ENCODE results near the gene CCDC3. TPM values are rescaled to one million over a fixed set of nuclear protein-coding genes. Genes with fewer than 3 reads are reported as not detected.

The CCDC3 gene
- total RNA-seq, 1 experiment from 2014 or later, result 2.8 TPM

DNA sequence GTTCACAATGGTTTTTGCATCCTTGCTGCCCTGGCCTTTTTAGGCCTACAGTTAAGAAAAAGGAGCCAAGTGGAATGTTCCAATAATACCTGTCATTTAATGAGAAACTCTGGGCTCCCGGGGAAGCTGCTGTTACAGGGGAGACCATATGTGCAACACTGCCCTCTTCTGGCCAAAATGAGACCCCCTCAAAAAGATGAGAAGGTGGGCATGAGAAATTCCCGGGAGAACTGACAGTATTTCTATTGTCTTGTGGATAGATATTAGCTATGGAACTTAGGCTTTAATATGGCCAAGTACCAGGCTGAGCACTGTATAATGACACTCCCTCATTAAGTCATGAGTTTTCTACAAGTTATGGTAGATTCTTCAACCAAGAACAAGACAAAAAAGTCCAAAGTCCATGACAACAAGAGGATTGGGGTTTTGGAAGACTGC is 99.4 kb downstream of the CCDC3 start:
- BruUV-seq (replicated peaks), result no TSS peak
- H3K9me3 ChIP-seq (ENCODE audit: low read depth, low read length, poor library complexity, severe bottlenecking), result no peaks in the 10 kb centered on the region
- no peaks in the 10 kb centered on the region for H3K27me3 ChIP-seq (replicated peaks; ENCODE audit: insufficient read depth, low read depth, low read length, poor library complexity)
- H3K4me1 ChIP-seq (ENCODE audit: insufficient read depth, low read length, poor library complexity, severe bottlenecking), result no peaks in the 10 kb centered on the region
- peak; percentile 81 for DNase-seq (ENCODE audit: low spot score)
- intact Hi-C loops (cut with micrococcal nuclease; ENCODE audit: unreplicated experiment), result loop anchor here (2.0 to 10.0 kb wide), 3 partner anchors 173 to 637 kb away; no protein-coding TSS in a partner anchor
- no peak overlapping the region for H3K27ac ChIP-seq (ENCODE audit: low read depth, low read length, poor library complexity, severe bottlenecking)
- TF ChIP-seq EZH2 (IDR thresholded peaks at IDR 0.05; ENCODE audit: borderline replicate concordance, low read depth, low read length, poor library complexity, severe bottlenecking), result no peak
- TF ChIP-seq, protein P1, sequence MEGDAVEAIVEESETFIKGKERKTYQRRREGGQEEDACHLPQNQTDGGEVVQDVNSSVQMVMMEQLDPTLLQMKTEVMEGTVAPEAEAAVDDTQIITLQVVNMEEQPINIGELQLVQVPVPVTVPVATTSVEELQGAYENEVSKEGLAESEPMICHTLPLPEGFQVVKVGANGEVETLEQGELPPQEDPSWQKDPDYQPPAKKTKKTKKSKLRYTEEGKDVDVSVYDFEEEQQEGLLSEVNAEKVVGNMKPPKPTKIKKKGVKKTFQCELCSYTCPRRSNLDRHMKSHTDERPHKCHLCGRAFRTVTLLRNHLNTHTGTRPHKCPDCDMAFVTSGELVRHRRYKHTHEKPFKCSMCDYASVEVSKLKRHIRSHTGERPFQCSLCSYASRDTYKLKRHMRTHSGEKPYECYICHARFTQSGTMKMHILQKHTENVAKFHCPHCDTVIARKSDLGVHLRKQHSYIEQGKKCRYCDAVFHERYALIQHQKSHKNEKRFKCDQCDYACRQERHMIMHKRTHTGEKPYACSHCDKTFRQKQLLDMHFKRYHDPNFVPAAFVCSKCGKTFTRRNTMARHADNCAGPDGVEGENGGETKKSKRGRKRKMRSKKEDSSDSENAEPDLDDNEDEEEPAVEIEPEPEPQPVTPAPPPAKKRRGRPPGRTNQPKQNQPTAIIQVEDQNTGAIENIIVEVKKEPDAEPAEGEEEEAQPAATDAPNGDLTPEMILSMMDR (conservative IDR thresholded peaks at IDR 0.05; ENCODE audit: low read depth, low read length), result peak; percentile 86
- H3K4me3 ChIP-seq (ENCODE audit: low read depth, low read length, poor library complexity, severe bottlenecking), result no peak overlapping the region
- ChIA-PET CTCF (interaction anchor here (0.5 to 1.4 kb wide), 7 partner anchors 120 to 637 kb away, joined by 3 to 11 read pairs (median 4); no protein-coding TSS in a partner anchor), POLR2A (ENCODE audit: low non-redundant PET) (no interaction called here)
- no peaks in the 10 kb centered on the region for H3K36me3 ChIP-seq (ENCODE audit: insufficient read depth, low read length, poor library complexity, severe bottlenecking)

DNA sequence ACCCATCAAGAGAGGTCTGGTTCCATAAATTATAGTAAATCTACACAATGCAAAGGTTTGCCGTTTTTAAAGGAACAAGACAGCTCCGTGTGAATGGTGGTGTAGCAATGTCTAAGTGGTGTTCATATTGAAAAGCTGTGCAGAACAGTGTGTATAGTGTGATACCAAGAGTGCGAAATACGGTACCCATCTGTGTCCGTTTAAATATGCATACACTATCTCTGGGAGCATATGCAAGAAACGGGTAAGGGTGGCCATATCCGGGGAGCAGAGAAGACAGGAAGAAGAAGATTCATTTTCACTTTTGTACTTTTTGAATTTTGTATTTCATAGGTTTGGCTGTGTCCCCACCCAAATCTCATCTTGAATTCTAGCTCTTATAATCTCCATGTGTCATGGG is 102.0 kb downstream of the CCDC3 start:
- no peak for DNase-seq (ENCODE audit: low spot score)
- BruUV-seq (replicated peaks), result no TSS peak
- Histone ChIP-seq H3K27ac (ENCODE audit: low read depth, low read length, poor library complexity, severe bottlenecking) (no peak overlapping the region), H3K9me3 (ENCODE audit: low read depth, low read length, poor library complexity, severe bottlenecking) (no peaks in the 10 kb centered on the region), H3K27me3 (replicated peaks; ENCODE audit: insufficient read depth, low read depth, low read length, poor library complexity) (no peaks in the 10 kb centered on the region), H3K36me3 (ENCODE audit: insufficient read depth, low read length, poor library complexity, severe bottlenecking) (no peaks in the 10 kb centered on the region), H3K4me1 (ENCODE audit: insufficient read depth, low read length, poor library complexity, severe bottlenecking) (no peaks in the 10 kb centered on the region), H3K4me3 (ENCODE audit: low read depth, low read length, poor library complexity, severe bottlenecking) (no peak overlapping the region)
- intact Hi-C loops (cut with micrococcal nuclease; ENCODE audit: unreplicated experiment), result no loop called here
- ChIA-PET CTCF (no interaction called here), POLR2A (ENCODE audit: low non-redundant PET) (interaction anchor here (0.6 kb wide), 1 partner anchor 352 kb away, joined by 7 read pairs; no protein-coding TSS in a partner anchor)
- TF ChIP-seq, protein P1 (conservative IDR thresholded peaks at IDR 0.05; ENCODE audit: low read depth, low read length), result no peak
- no peak for TF ChIP-seq EZH2 (IDR thresholded peaks at IDR 0.05; ENCODE audit: borderline replicate concordance, low read depth, low read length, poor library complexity, severe bottlenecking)

DNA sequence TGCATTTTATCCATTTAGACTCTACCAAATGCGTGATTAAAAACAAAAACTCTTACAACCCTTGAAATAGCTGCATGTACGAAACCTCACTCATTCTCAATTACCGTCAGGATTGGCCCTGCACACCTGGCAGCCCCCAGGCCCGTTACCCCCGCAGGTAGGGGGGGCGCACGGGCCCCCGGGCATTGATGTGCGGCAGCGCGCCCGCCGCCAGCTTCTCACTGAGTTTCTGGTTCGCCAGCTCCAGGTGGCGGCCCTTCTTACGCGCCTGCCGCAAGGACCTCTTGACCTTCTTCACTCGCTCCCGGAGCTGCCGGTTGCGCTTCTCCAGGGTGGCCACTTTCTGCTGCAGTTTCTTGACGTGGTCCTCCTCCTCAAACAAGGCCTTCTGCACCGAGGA is 103.2 kb downstream of the CCDC3 start:
- CTCF ChIA-PET, result no interaction called here
- POLR2A ChIA-PET (ENCODE audit: low non-redundant PET), result no interaction called here

More for the DNA sequence above, 103.2 kb downstream of the CCDC3 start:
- no peak for DNase-seq (ENCODE audit: low spot score)
- BruUV-seq (replicated peaks), result no TSS peak
- H3K27ac ChIP-seq (ENCODE audit: low read depth, low read length, poor library complexity, severe bottlenecking), result no peak overlapping the region
- H3K36me3 ChIP-seq (ENCODE audit: insufficient read depth, low read length, poor library complexity, severe bottlenecking), result no peaks in the 10 kb centered on the region
- intact Hi-C loops (cut with micrococcal nuclease; ENCODE audit: unreplicated experiment), result no loop called here
- TF ChIP-seq EZH2 (IDR thresholded peaks at IDR 0.05; ENCODE audit: borderline replicate concordance, low read depth, low read length, poor library complexity, severe bottlenecking), result no peak
- TF ChIP-seq, protein P1 (conservative IDR thresholded peaks at IDR 0.05; ENCODE audit: low read depth, low read length), result no peak
- H3K4me1 ChIP-seq (ENCODE audit: insufficient read depth, low read length, poor library complexity, severe bottlenecking), result no peaks in the 10 kb centered on the region
- H3K9me3 ChIP-seq (ENCODE audit: low read depth, low read length, poor library complexity, severe bottlenecking), result peaks cover 4% of the 10 kb centered on the region
- H3K4me3 ChIP-seq (ENCODE audit: low read depth, low read length, poor library complexity, severe bottlenecking), result no peak overlapping the region
- H3K27me3 ChIP-seq (replicated peaks; ENCODE audit: insufficient read depth, low read depth, low read length, poor library complexity), result no peaks in the 10 kb centered on the region
